ENCODE data around the gene CYP19A1.

Gene CYP19A1

GRCh38 chr15:51323749-51324148, 14.6 kb downstream of the CYP19A1 start:
- Histone ChIP-seq H3K4me3 (ENCODE audit: severe bottlenecking) (no peak overlapping the region), H3K4me1 (ENCODE audit: insufficient read depth, poor library complexity, severe bottlenecking) (no peaks in the 10 kb centered on the region), H3K27me3 (ENCODE audit: insufficient read depth, poor library complexity, severe bottlenecking) (peaks cover 2% of the 10 kb centered on the region), H3K9me3 (ENCODE audit: severe bottlenecking) (no peaks in the 10 kb centered on the region), H3K27ac (ENCODE audit: poor library complexity, severe bottlenecking) (no peak overlapping the region), H3K36me3 (ENCODE audit: low read depth) (no peaks in the 10 kb centered on the region)
- ATAC-seq (ENCODE audit: low read depth) (no peak), DNase-seq (ENCODE audit: low spot score) (no peak)
- TF ChIP-seq, protein P1, sequence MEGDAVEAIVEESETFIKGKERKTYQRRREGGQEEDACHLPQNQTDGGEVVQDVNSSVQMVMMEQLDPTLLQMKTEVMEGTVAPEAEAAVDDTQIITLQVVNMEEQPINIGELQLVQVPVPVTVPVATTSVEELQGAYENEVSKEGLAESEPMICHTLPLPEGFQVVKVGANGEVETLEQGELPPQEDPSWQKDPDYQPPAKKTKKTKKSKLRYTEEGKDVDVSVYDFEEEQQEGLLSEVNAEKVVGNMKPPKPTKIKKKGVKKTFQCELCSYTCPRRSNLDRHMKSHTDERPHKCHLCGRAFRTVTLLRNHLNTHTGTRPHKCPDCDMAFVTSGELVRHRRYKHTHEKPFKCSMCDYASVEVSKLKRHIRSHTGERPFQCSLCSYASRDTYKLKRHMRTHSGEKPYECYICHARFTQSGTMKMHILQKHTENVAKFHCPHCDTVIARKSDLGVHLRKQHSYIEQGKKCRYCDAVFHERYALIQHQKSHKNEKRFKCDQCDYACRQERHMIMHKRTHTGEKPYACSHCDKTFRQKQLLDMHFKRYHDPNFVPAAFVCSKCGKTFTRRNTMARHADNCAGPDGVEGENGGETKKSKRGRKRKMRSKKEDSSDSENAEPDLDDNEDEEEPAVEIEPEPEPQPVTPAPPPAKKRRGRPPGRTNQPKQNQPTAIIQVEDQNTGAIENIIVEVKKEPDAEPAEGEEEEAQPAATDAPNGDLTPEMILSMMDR (IDR thresholded peaks at IDR 0.05; ENCODE audit: poor library complexity, severe bottlenecking), result no peak

- H3K4me3 ChIP-seq (ENCODE audit: severe bottlenecking), result no peak overlapping the region
- H3K9me3 ChIP-seq (ENCODE audit: severe bottlenecking), result no peaks in the 10 kb centered on the region
- TF ChIP-seq, protein P1 (IDR thresholded peaks at IDR 0.05; ENCODE audit: poor library complexity, severe bottlenecking), result no peak
- no peaks in the 10 kb centered on the region for H3K4me1 ChIP-seq (ENCODE audit: insufficient read depth, poor library complexity, severe bottlenecking)
- H3K27me3 ChIP-seq (ENCODE audit: insufficient read depth, poor library complexity, severe bottlenecking), result no peaks in the 10 kb centered on the region
- no peaks in the 10 kb centered on the region for H3K36me3 ChIP-seq (ENCODE audit: low read depth)
- H3K27ac ChIP-seq (ENCODE audit: poor library complexity, severe bottlenecking), result no peak overlapping the region
- DNase-seq (ENCODE audit: low spot score), result no peak
- ATAC-seq (ENCODE audit: low read depth), result no peak
Observed at GRCh38 chr15:51322621-51323296, 15.6 kb downstream of the CYP19A1 start.

GRCh38 chr15:51321316-51321715, 17.1 kb downstream of the CYP19A1 start:
- TF ChIP-seq, protein P1 (IDR thresholded peaks at IDR 0.05; ENCODE audit: poor library complexity, severe bottlenecking), result no peak
- Histone ChIP-seq H3K27ac (ENCODE audit: poor library complexity, severe bottlenecking) (no peak overlapping the region), H3K36me3 (ENCODE audit: low read depth) (no peaks in the 10 kb centered on the region), H3K9me3 (ENCODE audit: severe bottlenecking) (no peaks in the 10 kb centered on the region), H3K4me3 (ENCODE audit: severe bottlenecking) (no peak overlapping the region), H3K27me3 (ENCODE audit: insufficient read depth, poor library complexity, severe bottlenecking) (no peaks in the 10 kb centered on the region), H3K4me1 (ENCODE audit: insufficient read depth, poor library complexity, severe bottlenecking) (no peaks in the 10 kb centered on the region)
- DNase-seq (ENCODE audit: low spot score) (no peak), ATAC-seq (ENCODE audit: low read depth) (no peak)

- Histone ChIP-seq H3K4me1 (ENCODE audit: insufficient read depth, poor library complexity, severe bottlenecking) (no peaks in the 10 kb centered on the region), H3K36me3 (ENCODE audit: low read depth) (no peaks in the 10 kb centered on the region), H3K27me3 (ENCODE audit: insufficient read depth, poor library complexity, severe bottlenecking) (no peaks in the 10 kb centered on the region), H3K27ac (ENCODE audit: poor library complexity, severe bottlenecking) (no peak overlapping the region), H3K4me3 (ENCODE audit: severe bottlenecking) (no peak overlapping the region), H3K9me3 (ENCODE audit: severe bottlenecking) (no peaks in the 10 kb centered on the region)
- TF ChIP-seq, protein P1 (IDR thresholded peaks at IDR 0.05; ENCODE audit: poor library complexity, severe bottlenecking), result no peak
- no peak for DNase-seq (ENCODE audit: low spot score)
- ATAC-seq (ENCODE audit: low read depth), result no peak
Observed at GRCh38 chr15:51320843-51321242, 17.6 kb downstream of the CYP19A1 start.

- Histone ChIP-seq H3K36me3 (ENCODE audit: low read depth) (no peaks in the 10 kb centered on the region), H3K4me1 (ENCODE audit: insufficient read depth, poor library complexity, severe bottlenecking) (no peaks in the 10 kb centered on the region), H3K9me3 (ENCODE audit: severe bottlenecking) (no peaks in the 10 kb centered on the region), H3K4me3 (ENCODE audit: severe bottlenecking) (no peak overlapping the region), H3K27ac (ENCODE audit: poor library complexity, severe bottlenecking) (no peak overlapping the region), H3K27me3 (ENCODE audit: insufficient read depth, poor library complexity, severe bottlenecking) (no peaks in the 10 kb centered on the region)
- no peak for ATAC-seq (ENCODE audit: low read depth)
- TF ChIP-seq, protein P1 (IDR thresholded peaks at IDR 0.05; ENCODE audit: poor library complexity, severe bottlenecking), result no peak
- DNase-seq (ENCODE audit: low spot score), result no peak
Observed at GRCh38 chr15:51319539-51319938, 18.9 kb downstream of the CYP19A1 start.

Measured in RWPE2 (cell line).